Retinal pigment epithelial cell (primary cell): ENCODE data around the gene THOC7.
A peak's percentile ranks its signal among the peaks of the same experiment; 100 is the strongest.

Experiments
- DNase-seq: peaks from one replicate; pipeline ENCODE4 v3.0.0-alpha.2; 2010; ENCODE audit warnings: low read depth
- H3K4me3 ChIP-seq: 2 replicates; pipeline ENCODE4 v1.5.1; 2011; ENCODE audit warnings: mild to moderate bottlenecking, low read length, control low read depth, moderate library complexity
- TF ChIP-seq, protein P1 (sequence below): conservative IDR thresholded peaks from 2 replicates; pipeline ENCODE4 v1.5.1; 2011; ENCODE audit warnings: low read depth, low read length, control low read depth, inconsistent platforms

THOC7 gene

DNA sequence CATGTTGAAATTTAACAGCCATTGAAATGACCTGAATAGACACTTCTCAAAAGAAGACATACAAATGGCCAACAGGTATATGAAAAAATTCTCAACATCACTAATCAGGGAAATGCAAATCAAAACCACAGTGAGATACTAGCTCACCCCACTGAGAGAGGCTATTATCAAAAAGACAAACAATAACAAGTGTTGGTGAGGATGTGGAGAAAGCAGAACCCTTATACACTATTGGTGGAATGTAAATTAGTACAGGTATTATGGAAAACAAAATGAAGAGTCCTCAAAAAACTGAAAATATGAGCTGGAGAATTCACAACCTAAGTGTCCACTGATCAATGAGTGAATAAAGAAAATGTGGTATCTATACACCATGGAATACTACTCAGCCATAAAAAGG is 21.5 kb downstream of the THOC7 start:
- TF ChIP-seq, protein P1, sequence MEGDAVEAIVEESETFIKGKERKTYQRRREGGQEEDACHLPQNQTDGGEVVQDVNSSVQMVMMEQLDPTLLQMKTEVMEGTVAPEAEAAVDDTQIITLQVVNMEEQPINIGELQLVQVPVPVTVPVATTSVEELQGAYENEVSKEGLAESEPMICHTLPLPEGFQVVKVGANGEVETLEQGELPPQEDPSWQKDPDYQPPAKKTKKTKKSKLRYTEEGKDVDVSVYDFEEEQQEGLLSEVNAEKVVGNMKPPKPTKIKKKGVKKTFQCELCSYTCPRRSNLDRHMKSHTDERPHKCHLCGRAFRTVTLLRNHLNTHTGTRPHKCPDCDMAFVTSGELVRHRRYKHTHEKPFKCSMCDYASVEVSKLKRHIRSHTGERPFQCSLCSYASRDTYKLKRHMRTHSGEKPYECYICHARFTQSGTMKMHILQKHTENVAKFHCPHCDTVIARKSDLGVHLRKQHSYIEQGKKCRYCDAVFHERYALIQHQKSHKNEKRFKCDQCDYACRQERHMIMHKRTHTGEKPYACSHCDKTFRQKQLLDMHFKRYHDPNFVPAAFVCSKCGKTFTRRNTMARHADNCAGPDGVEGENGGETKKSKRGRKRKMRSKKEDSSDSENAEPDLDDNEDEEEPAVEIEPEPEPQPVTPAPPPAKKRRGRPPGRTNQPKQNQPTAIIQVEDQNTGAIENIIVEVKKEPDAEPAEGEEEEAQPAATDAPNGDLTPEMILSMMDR, result no peak
- no peak overlapping the region for H3K4me3 ChIP-seq
- no peak for DNase-seq

DNA sequence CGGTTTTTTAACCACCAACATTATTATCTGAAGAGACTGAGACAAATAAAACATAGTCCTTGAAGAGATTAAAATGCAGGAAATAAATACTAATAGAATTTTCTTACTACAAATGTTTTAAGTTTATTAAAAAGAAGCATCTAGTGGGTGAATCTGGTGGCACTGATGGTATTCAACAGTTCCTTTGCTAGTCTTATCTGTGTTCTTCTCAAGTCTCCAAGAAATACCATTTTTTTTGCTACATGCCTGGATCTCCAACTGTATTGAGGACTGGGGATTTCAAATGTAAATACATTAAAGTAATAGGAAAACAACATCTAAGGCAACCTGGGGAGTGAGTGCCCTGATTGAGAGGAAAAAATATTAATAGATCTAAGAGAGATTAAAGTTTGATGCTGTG is 21.9 kb downstream of the THOC7 start:
- no peak overlapping the region for H3K4me3 ChIP-seq
- TF ChIP-seq, protein P1, result no peak

DNA sequence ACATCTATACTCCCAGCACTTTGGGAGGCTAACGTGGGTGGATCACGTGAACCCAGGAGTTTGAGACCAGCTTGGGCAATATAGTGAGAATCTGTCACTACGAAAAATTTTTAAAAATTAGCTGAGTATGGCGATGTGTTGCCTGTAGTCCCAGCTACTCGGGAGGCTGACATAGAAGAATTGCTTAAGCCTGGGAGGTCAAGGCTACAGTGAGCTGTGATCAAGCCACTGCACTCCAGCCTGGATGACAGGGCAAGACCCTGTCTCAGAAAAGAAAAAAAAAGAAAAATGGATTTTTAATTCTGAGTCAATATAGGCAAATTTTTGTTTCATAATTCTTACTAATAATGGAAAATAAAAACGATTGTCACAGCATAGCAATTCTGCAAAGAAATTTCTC is 31.2 kb downstream of the THOC7 start:
- H3K4me3 ChIP-seq, result no peak overlapping the region
- TF ChIP-seq, protein P1, result no peak
- no peak for DNase-seq

More for the DNA sequence above, 21.9 kb downstream of the THOC7 start:
- no peak for DNase-seq

DNA sequence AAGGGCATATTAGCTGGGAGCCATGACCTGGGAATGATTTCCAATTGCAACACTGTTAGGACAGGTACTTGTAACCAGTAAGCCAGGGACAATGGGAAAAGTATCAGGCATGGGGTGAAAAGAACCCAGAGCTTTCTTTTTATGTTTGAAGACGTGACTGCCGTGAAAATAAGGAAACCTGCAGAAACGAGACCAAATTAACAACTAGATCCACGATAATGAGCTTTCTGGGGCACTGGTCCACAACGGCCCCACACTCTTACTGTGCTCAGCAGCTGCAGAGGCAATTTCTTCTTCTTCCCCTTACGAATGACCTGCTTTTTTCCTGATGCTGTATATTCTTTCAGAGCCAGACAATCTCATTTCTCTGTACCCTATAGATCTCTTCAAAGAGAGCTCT is 33.1 kb downstream of the THOC7 start:
- H3K4me3 ChIP-seq, result no peak overlapping the region
- no peak for DNase-seq
- TF ChIP-seq, protein P1, result no peak

DNA sequence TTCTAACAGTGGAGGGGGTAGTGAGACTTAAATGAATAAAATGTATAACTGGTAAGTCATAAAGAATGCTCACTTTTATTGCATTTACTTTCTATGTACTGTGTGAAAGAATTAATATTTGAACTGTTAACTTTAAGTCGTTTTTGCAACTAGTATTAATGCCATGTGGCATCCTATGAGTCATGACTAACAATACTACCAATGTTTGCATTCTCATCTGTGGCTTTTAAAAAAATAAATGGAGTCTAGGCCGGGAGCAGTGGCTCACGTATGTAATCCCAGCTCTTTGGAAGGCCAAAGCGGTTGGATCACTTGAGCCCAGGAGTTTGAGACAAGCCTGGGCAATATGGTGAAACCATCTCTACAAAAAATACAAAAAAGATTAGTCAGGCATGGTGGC is 39.3 kb downstream of the THOC7 start:
- no peak overlapping the region for H3K4me3 ChIP-seq
- TF ChIP-seq, protein P1, result no peak
- peak; percentile 74 for DNase-seq

DNA sequence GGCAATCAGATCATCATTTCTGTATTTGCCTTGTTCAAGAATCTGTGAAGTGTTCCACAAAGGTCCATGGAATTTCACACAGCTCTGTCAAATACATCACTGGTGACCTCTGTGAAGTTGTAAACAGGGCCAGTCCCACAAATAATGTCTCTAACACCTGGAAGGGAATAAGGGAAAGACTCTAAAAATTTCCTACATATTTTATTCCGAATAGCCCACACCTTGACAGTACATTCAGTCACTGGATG is 44.5 kb downstream of the THOC7 start, which contains the start of gene C3orf49:
Gene C3orf49 (plus strand): TSS at position 149 of the 248 bp plus-strand sequence. CDS start 173 bp downstream, outside the sequence.
- TF ChIP-seq, protein P1, result no peak
- no peak for DNase-seq
- H3K4me3 ChIP-seq, result peak within 1 kb of the TSS; percentile 5

DNA sequence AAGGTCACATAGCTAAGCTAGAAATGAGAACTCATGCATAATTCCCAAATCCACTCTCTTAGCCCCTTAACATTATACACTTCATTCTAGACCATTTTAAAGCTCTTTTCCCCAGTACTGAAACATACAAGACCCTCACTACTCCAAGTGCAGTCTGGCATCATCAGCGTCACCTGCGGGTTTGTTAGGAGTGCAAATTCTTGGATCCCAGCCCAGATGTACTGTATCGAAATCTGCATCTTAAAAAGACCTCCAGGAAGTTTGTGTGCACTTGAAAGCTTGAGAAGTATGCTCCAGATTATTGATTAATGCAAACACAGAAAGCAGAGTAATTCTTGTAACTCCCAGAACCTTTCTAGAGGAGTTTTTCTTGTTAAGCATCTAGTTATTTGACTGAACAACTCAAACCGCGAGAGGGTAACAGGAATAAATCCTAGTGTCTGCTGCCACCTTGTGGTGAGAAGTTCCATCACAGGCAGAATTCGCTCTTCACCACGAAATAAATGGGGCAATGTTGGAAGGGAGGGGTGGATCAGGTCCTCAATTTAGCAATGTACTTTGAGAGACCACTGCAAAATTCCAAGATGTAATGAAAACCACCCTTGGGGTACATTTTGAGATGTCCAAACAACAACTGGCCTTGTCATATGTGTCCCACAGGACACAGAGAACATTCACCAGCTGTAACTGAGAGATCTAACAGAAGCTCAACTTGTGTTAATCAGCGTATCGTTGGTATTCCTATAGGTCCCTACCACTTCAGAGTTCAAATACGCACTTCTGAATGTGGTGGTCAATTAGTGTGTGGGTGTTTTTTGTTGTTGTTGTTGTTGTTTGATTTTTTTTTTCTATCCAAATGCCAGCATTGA is 45.1 kb downstream of the THOC7 start:
- TF ChIP-seq, protein P1, result peak; percentile 78
- DNase-seq, result peak; percentile 13
- H3K4me3 ChIP-seq, result peak overlapping the region; percentile 5
